ENCODE measurements around the gene FBXL13.

FBXL13 gene

GRCh38 chr7:102896585-102896984, 178.0 kb downstream of the FBXL13 start:
- TF ChIP-seq CTCF (conservative IDR thresholded peaks at IDR 0.05; ENCODE audit: low read length) = no peak
- DNase-seq (ENCODE audit: low read depth) = no peak
- no peak overlapping the region for H3K4me3 ChIP-seq (ENCODE audit: low read length)

- no peak for DNase-seq (ENCODE audit: low read depth)
- no peak overlapping the region for H3K4me3 ChIP-seq (ENCODE audit: low read length)
- TF ChIP-seq CTCF (conservative IDR thresholded peaks at IDR 0.05; ENCODE audit: low read length) = no peak
Measured at GRCh38 chr7:102895602-102896001, 179.0 kb downstream of the FBXL13 start.

- H3K4me3 ChIP-seq (ENCODE audit: low read length) = no peak overlapping the region
- no peak for DNase-seq (ENCODE audit: low read depth)
- no peak for TF ChIP-seq CTCF (conservative IDR thresholded peaks at IDR 0.05; ENCODE audit: low read length)
Measured at GRCh38 chr7:102892631-102893278, 181.8 kb downstream of the FBXL13 start.

DNA sequence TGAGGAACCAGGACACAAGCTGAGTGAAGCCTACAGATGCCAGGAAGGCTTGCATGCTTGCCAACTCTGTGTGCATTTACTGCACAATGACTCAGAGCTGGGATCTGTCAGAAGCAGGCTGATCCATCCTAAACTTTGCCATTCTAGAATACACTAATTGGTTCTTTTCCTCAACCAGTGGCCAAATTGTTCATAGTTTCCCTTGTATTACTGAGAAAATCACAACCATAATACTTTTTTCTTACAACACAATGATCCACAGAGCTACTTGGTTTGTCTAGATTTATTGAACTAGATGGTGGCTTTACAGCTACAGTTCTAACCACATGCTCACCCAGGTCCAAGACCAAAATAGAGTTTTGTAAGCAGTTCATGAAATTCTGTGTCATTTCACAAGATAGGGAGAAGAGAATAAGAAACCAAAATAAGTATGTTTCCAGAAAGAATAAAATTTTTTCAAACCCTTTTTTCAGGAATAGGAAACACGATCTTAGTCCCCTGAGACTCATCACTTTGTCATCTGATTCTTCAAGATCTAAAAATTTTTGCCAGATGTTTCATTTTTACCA, 182.8 kb downstream of the FBXL13 start:
- no peak for TF ChIP-seq CTCF (conservative IDR thresholded peaks at IDR 0.05; ENCODE audit: low read length)
- DNase-seq (ENCODE audit: low read depth) = peak; percentile 93
- no peak overlapping the region for H3K4me3 ChIP-seq (ENCODE audit: low read length)

- DNase-seq (ENCODE audit: low read depth) = no peak
Measured at GRCh38 chr7:102890971-102891692, 183.5 kb downstream of the FBXL13 start.

DNA sequence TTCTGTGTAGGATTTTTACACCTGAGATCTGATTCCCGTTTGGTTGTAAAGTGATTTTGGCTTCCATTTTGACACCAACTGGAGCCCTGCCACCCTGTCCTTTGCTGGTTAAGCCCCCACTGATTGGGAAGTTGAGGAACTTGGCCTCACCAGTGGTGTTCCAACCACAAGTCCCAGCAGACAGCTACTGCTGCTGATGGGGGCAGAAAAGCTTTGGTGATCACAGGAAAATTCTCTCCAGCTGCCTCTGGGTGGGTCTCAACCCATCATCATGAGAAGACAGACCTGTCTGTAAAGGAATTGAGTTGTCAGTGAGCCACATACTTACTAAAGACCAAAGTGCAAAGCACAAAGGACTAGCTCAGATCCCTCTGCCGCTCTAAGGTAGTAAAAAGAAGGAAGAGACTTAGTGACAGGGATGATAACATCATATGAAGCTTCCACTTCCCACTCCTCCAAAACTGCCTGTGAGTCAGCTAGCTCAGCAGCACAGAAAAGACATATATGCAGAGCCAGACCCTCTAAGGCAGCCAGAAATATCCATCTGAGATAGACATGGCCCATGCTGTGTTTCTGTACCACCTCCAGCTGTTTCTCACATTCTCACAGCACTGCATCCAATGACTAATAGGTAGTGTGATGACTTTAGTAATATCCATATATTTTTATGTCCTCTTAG, 184.2 kb downstream of the FBXL13 start:
- peak; percentile 31 for DNase-seq (ENCODE audit: low read depth)
- TF ChIP-seq CTCF (conservative IDR thresholded peaks at IDR 0.05; ENCODE audit: low read length) = no peak
- H3K4me3 ChIP-seq (ENCODE audit: low read length) = no peak overlapping the region

More at GRCh38 chr7:102890971-102891692, 183.5 kb downstream of the FBXL13 start:
- no peak for TF ChIP-seq CTCF (conservative IDR thresholded peaks at IDR 0.05; ENCODE audit: low read length)
- no peak overlapping the region for H3K4me3 ChIP-seq (ENCODE audit: low read length)
